Right lobe of liver (tissue), 6 donors: ENCODE results near the gene TRIP12. TPM values are rescaled to one million over a fixed set of nuclear protein-coding genes. Genes with fewer than 3 reads are reported as not detected.

ENCODE experiments used
- ATAC-seq, 4 donors: fragments of 200-7000 bp; cut with Tn5 transposase; one replicate each; pipeline ENCODE4 v1.9.1; 2020; ENCODE audit warnings: mild to moderate bottlenecking in 4 of 4, moderate library complexity in 4 of 4
- DNase-seq, 3 donors: peaks; one replicate each; pipeline ENCODE4 v3.0.0-alpha.2; 2020
- H3K27ac ChIP-seq, 3 donors: fragments of 200-600 bp; one replicate each; pipeline ENCODE4 v1.8.0; 2022
- H3K27me3 ChIP-seq, 2 donors: fragments of 200-600 bp; one replicate each; pipeline ENCODE4 v1.8.0; 2022
- H3K36me3 ChIP-seq, 4 donors: fragments of 200-600 bp; sonication (generic) in 1 of 4; one replicate each; pipeline versions ENCODE4 v1.5.1 to v1.8.0; 2017 to 2022; ENCODE audit warnings: control low read depth in 1 of 4
- H3K4me1 ChIP-seq, 4 donors: fragments of 200-600 bp; sonication (generic) in 1 of 4; one replicate each; pipeline versions ENCODE4 v1.5.1 to v1.8.0; 2017 to 2022; ENCODE audit warnings: control low read depth in 1 of 4
- H3K4me3 ChIP-seq, 3 donors: fragments of 200-600 bp; one replicate each; pipeline ENCODE4 v1.8.0; 2022
- H3K9me3 ChIP-seq, 4 donors: fragments of 200-600 bp; sonication (generic) in 1 of 4; one replicate each; pipeline versions ENCODE4 v1.5.1 to v1.8.0; 2017 to 2022; ENCODE audit warnings: control low read depth in 1 of 4
- POLR2A ChIP-seq: fragments of 450-650 bp; IDR thresholded peaks from one replicate; pipeline ENCODE4 v1.6.1; 2017; ENCODE audit warnings: antibody characterized with exemption, mild to moderate bottlenecking
- WGBS: methylation state at CpG from one replicate; pipeline ENCODE4 v1.1.6; 2018; ENCODE audit warnings: low coverage, low lambda C conversion rate; ENCODE audit not compliant: insufficient coverage; ENCODE audit errors: missing lambda C conversion rate; 5-methylcytosine and 5-hydroxymethylcytosine counted together
- intact Hi-C, 2 donors: fragments of 100-400 bp; cut with DNase I; formaldehyde crosslinking; loops; one replicate each; pipeline versions ENCODE4 v1.11.2 to v1.14.1; 2022
- total RNA-seq, 6 experiments: library from RNA; depleted of rRNA in 2 of 6; stranded (reverse); fragments of >200 nt in 2 of 6; fragmentation: NEBNext Ultra II Directional in 3 of 6; extraction: Animal tissue kit (Norgen Biotek cat#: 25700) in 3 of 6; gene quantifications; one replicate each; pipeline versions ENCODE4 v1.1.0 to v1.2.4, GENCODE V29; 2016 to 2023
- TF ChIP-seq, protein P1 (sequence below), 4 donors: fragments of 200-600 bp in 3 of 4; fragments of 450-650 bp in 1 of 4; IDR thresholded peaks; one replicate each; pipeline versions ENCODE4 v1.5.1 to v1.8.0; 2016 to 2022; ENCODE audit warnings: antibody characterized with exemption in 4 of 4, mild to moderate bottlenecking in 2 of 4
- donor health status: DM: no; HTN: yes; CAD: no.
- donor health status: DM: no; HTN: no; CAD: no.
- donor health status: DM: no; HTN: no; CAD: no.
- donor health status: DM: no; HTN: yes; CAD: no.
- donor health status: DM: no; HTN: yes; CAD: no.

TRIP12 gene
- total RNA-seq, 6 experiments from 2014 or later: 66.5 to 98.0 (median 85.4) TPM

DNA sequence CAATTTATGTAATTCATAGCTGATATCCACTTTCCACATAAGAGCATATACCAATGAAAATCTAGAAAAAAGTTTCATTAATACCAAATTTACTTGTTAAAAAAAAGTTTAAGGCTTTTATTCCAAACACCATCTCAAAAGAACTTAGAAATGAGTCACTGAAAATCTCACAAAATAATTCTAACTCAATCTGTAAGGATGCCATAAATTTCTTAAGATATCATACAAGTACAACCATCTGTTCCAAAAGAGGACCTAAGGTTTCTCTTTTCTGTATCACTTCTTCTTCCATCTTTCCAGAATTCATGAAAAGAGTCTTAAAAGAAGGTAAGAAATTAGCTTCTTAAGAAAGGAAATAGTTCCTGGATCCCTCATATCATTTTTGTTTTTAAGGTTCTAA lies 60.4 kb downstream of the TRIP12 start:
- H3K27me3 ChIP-seq: no peaks in the 10 kb centered on the region
- no peaks in the 10 kb centered on the region for H3K4me1 ChIP-seq
- DNase-seq: no peak
- H3K9me3 ChIP-seq: no peaks in the 10 kb centered on the region
- no peak overlapping the region for H3K27ac ChIP-seq
- peaks cover 0 to 24% (median 7%) of the 10 kb centered on the region in 4 donors for H3K36me3 ChIP-seq
- no peak for ATAC-seq
- TF ChIP-seq, protein P1, sequence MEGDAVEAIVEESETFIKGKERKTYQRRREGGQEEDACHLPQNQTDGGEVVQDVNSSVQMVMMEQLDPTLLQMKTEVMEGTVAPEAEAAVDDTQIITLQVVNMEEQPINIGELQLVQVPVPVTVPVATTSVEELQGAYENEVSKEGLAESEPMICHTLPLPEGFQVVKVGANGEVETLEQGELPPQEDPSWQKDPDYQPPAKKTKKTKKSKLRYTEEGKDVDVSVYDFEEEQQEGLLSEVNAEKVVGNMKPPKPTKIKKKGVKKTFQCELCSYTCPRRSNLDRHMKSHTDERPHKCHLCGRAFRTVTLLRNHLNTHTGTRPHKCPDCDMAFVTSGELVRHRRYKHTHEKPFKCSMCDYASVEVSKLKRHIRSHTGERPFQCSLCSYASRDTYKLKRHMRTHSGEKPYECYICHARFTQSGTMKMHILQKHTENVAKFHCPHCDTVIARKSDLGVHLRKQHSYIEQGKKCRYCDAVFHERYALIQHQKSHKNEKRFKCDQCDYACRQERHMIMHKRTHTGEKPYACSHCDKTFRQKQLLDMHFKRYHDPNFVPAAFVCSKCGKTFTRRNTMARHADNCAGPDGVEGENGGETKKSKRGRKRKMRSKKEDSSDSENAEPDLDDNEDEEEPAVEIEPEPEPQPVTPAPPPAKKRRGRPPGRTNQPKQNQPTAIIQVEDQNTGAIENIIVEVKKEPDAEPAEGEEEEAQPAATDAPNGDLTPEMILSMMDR (IDR thresholded peaks at IDR 0.05): no peak
- no peak for TF ChIP-seq POLR2A
- no peak overlapping the region for H3K4me3 ChIP-seq
- intact Hi-C loops: no loop called here

DNA sequence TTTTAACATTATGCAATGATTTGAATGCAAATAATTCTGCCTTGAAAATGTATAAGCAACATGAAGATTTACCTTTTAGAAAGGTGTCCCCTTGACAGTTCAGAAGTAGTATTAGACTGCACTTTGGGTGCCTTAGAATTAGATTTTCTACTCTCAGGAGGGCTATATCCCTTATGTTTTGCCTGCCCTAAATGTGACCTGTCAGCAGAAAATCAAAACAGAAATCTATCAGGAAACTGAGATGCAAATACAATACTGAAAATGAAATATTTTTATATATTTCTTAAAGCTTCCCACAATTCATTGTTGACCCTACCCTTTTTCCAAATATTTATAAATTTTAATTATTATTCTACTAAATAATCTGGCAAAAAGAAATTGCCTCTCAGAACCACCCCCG lies 61.5 kb downstream of the TRIP12 start:
- TF ChIP-seq POLR2A: no peak
- TF ChIP-seq, protein P1 (IDR thresholded peaks at IDR 0.05): no peak
- Histone ChIP-seq H3K27me3 (no peaks in the 10 kb centered on the region), H3K4me3 (no peak overlapping the region), H3K27ac (no peak overlapping the region), H3K9me3 (no peaks in the 10 kb centered on the region), H3K36me3 (peaks cover 0 to 24% (median 7%) of the 10 kb centered on the region in 4 donors), H3K4me1 (no peaks in the 10 kb centered on the region)
- intact Hi-C loops: no loop called here
- ATAC-seq (no peak), DNase-seq (no peak)
- 100% methylated on average over 1 of the region's 1 CpG for WGBS

DNA sequence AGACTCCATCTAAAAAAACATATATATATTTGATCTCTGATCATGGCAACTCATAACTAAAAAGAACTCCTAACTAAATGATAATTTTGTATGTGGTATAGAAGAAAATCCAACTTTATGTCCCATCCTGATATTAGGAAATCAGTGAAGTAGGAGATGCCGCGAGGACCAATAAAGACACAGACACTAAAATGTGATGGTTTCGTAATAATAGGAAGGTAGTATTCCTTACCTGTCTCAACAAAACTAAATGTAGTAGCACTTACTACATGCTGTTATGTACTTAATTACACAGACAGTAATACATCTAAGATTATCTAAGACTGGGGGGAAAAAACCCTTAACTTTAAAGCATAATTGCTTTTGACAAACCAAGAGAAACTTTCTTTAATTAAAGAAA lies 63.5 kb downstream of the TRIP12 start:
- Histone ChIP-seq H3K36me3 (peaks cover 0 to 24% (median 8%) of the 10 kb centered on the region in 4 donors), H3K27me3 (no peaks in the 10 kb centered on the region), H3K4me1 (no peaks in the 10 kb centered on the region), H3K27ac (no peak overlapping the region), H3K9me3 (no peaks in the 10 kb centered on the region), H3K4me3 (no peak overlapping the region)
- no peak for TF ChIP-seq POLR2A
- TF ChIP-seq, protein P1 (IDR thresholded peaks at IDR 0.05): no peak
- DNase-seq (no peak), ATAC-seq (no peak)
- intact Hi-C loops: no loop called here
- WGBS: 93% methylated on average over 3 of the region's 3 CpGs

DNA sequence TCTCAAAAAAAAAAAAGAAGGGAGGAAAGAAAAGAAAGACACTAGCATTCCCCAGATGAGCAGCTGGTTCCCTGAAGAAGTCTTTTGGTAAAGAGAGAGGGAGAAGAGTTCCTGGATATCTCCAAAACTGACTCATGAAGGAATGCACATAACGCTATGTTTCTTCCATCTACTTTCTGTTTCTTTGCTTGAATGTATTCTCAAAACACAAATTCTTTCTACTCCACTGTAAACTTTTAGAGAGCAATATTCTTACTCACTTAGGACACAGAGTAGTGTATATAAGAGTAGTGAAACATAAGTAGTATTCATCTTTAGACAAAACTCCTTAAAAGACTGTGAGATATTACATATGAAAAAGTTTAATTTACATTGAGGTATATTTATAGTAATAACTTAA lies 64.2 kb downstream of the TRIP12 start:
- no peak for TF ChIP-seq POLR2A
- TF ChIP-seq, protein P1 (IDR thresholded peaks at IDR 0.05): no peak
- ATAC-seq: no peak
- DNase-seq: no peak
- intact Hi-C loops: no loop called here
- Histone ChIP-seq H3K4me1 (no peaks in the 10 kb centered on the region), H3K27me3 (no peaks in the 10 kb centered on the region), H3K27ac (no peak overlapping the region), H3K9me3 (no peaks in the 10 kb centered on the region), H3K36me3 (peaks cover 0 to 24% (median 8%) of the 10 kb centered on the region in 4 donors), H3K4me3 (no peak overlapping the region)
- 67% methylated on average over 1 of the region's 1 CpG for WGBS

DNA sequence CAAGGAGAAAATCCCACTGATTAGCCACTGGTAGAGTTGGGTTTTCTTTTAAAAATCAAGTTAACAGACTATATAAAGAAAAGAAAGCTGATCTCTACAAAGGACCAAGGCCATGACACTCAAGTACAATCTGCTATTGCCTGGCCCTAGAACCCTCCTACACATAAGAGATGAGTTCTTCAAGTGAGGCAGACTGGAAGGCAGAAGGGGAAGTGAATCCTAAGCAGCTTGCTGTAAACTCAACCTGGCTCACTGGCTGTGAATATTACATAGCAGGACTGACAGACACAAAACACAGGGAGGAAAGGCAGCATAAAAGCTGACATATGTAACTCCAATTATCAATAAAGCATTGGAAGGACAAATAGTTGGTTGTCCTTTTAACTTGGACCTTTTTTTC lies 65.4 kb downstream of the TRIP12 start:
- H3K4me1 ChIP-seq: peaks cover 0 to 6% (median 0%) of the 10 kb centered on the region in 4 donors
- no peaks in the 10 kb centered on the region for H3K27me3 ChIP-seq
- peak in 2 of 4 donors; percentile 28 to 47 for ATAC-seq
- peaks cover 0 to 24% (median 8%) of the 10 kb centered on the region in 4 donors for H3K36me3 ChIP-seq
- intact Hi-C loops: no loop called here
- no peaks in the 10 kb centered on the region for H3K9me3 ChIP-seq
- TF ChIP-seq, protein P1 (IDR thresholded peaks at IDR 0.05): no peak
- no peak for TF ChIP-seq POLR2A
- H3K27ac ChIP-seq: no peak overlapping the region
- DNase-seq: no peak
- no peak overlapping the region for H3K4me3 ChIP-seq
